NCI-H345 treated with DMSO at 0.1 percent for 48 hours (cell line): ENCODE data around the gene TTLL9.
A peak's percentile ranks its signal among the peaks of the same experiment; 100 is the strongest.

ENCODE experiments used
- DNase-seq: peaks from one replicate; lab custom pipeline; 2025; ENCODE audit not compliant: unreplicated experiment; lab: John Stamatoyannopoulos, UW

Gene TTLL9

GRCh38 chr20:31939661-31940060, 69.2 kb downstream of the TTLL9 start:
- no peak for DNase-seq

- no peak for DNase-seq
Measured at GRCh38 chr20:31943052-31943471, 72.6 kb downstream of the TTLL9 start.

GRCh38 chr20:31945319-31945718, 74.9 kb downstream of the TTLL9 start:
- DNase-seq = no peak

- no peak for DNase-seq
Measured at GRCh38 chr20:31945785-31946184, 75.4 kb downstream of the TTLL9 start.

GRCh38 chr20:31948008-31948407, 77.6 kb downstream of the TTLL9 start:
- DNase-seq = no peak

GRCh38 chr20:31949877-31950646, 79.6 kb downstream of the TTLL9 start:
- no peak for DNase-seq

- DNase-seq = no peak
Measured at GRCh38 chr20:31951203-31951529, 80.7 kb downstream of the TTLL9 start.

GRCh38 chr20:31951530-31952453, 81.4 kb downstream of the TTLL9 start, which contains the start of gene PDRG1:
Gene PDRG1, minus strand, starts transcription at chr20:31952046. Its CDS starts 85 bp downstream, at chr20:31951961.
- DNase-seq = peak; percentile 98

GRCh38 chr20:31953556-31954148, 83.2 kb downstream of the TTLL9 start:
- DNase-seq = no peak

- DNase-seq = no peak
Measured at GRCh38 chr20:31954500-31954899, 84.1 kb downstream of the TTLL9 start.

GRCh38 chr20:31956556-31957526, 86.4 kb downstream of the TTLL9 start:
- no peak for DNase-seq

GRCh38 chr20:31962761-31963160, 92.3 kb downstream of the TTLL9 start:
- DNase-seq = no peak

GRCh38 chr20:31963889-31964288, 93.5 kb downstream of the TTLL9 start:
- DNase-seq = no peak

GRCh38 chr20:31966991-31967655, 96.7 kb downstream of the TTLL9 start:
- DNase-seq = no peak

GRCh38 chr20:31967830-31968249, 97.4 kb downstream of the TTLL9 start, which contains the start of gene XKR7:
Gene XKR7, plus strand, starts transcription at chr20:31968151. Its CDS starts 25 bp downstream, at chr20:31968176.
- peak; percentile 41 for DNase-seq

- DNase-seq = no peak
Measured at GRCh38 chr20:31968291-31969126, 98.1 kb downstream of the TTLL9 start.

GRCh38 chr20:31969991-31970390, 99.6 kb downstream of the TTLL9 start:
- DNase-seq = no peak

- no peak for DNase-seq
Measured at GRCh38 chr20:31972471-31973021, 102.1 kb downstream of the TTLL9 start.

GRCh38 chr20:31974296-31974695, 103.9 kb downstream of the TTLL9 start:
- DNase-seq = no peak
